HG02981 (cell line): Measurements from ENCODE around the gene CPTP.

Experiments used
- ATAC-seq: cut with Tn5 transposase; IDR thresholded peaks from one replicate; pipeline ENCODE4 v1.9.1; 2021; ENCODE audit warnings: mild to moderate bottlenecking, moderate library complexity; ENCODE audit not compliant: unreplicated experiment

The CPTP gene

GRCh38 chr1:1347026-1347595, 22.5 kb downstream of the CPTP start:
- no peak for ATAC-seq

- ATAC-seq, result no peak
Measured at GRCh38 chr1:1347663-1348419, 23.2 kb downstream of the CPTP start.

DNA sequence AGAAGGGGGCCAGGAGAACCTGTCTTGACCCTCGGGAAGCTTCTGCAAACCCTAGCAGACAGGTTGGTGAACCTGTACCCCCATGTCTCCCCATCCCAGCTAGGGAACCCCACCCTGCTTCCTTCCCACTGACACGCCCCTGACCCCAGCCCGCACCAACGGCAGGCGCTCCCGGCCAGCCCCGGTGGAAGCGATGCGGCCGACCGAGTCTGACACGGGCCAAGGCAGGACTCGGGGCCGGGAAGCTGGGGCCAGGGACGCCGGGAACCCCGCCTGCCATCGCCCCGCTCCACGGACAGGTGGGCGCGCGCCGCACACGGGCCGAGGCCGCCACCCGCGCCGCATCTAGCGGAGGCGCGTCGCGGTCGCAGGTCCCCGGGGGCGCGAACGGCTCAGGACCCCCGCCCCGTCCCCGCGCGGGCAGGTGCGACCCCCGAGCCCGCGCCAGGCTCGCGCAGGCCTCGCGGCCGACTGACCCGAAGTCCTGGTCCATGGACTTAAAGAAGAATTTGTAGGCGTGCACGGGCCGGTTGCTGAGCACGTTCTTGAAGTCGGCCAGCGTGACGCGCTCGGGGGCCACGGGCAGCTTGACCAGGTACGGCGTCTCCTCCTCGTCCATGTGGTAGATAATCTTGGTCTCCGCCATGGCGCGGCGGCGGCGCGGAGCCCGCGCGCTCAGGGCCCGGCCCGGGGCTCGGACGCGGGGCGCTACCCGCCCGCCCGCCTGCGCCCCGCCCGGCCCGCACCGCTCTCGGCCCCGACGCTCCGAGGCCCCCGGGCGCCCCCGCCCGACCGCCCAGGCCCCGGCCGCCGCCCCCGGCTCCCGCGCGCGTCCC, 24.0 kb downstream of the CPTP start:
- peak; percentile 23 for ATAC-seq

- ATAC-seq, result peak; percentile 64
Measured at GRCh38 chr1:1349256-1350012, 24.8 kb downstream of the CPTP start, which contains the start of gene DVL1. TSS of gene DVL1 (minus strand) at chr1:1349418. CDS start at chr1:1349065, 353 bp downstream.

GRCh38 chr1:1351511-1352427, 27.2 kb downstream of the CPTP start:
- ATAC-seq, result no peak

GRCh38 chr1:1352786-1353388, 28.3 kb downstream of the CPTP start:
- ATAC-seq, result no peak

- ATAC-seq, result no peak
Measured at GRCh38 chr1:1353389-1354151, 29.0 kb downstream of the CPTP start.

GRCh38 chr1:1354271-1355247, 30.0 kb downstream of the CPTP start:
- ATAC-seq, result no peak

- ATAC-seq, result no peak
Measured at GRCh38 chr1:1355416-1355815, 30.8 kb downstream of the CPTP start.

GRCh38 chr1:1356166-1356795, 31.7 kb downstream of the CPTP start:
- ATAC-seq, result no peak

DNA sequence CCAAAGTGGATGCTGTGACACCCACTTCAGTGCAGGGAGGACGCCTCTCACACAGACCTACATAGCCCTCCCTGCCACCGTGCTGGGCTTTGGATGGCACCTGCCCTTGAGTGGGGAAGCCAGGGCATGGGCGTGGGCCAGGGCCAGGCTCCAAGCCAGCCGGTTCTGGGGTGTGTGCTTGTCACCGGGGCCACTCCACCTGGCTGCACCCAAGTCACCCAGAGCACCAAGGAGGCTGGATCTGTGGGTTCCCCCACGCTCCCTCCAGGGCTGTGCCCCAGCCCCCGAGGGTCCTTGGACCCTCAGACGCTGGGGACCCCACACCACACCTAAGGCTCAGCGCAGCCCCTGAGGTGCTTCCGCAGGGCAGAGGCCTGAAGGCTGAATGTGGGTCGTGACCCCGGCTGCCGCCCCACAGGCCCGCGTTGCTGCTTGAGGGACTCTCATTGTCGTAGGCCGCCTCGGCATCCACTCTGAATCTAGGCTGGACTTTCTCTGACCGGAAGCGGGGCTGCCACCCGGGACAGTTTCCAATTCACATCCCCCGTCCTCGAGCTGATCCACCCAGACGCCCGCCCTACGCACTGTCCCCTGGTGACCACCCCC, 32.3 kb downstream of the CPTP start:
- ATAC-seq, result no peak

DNA sequence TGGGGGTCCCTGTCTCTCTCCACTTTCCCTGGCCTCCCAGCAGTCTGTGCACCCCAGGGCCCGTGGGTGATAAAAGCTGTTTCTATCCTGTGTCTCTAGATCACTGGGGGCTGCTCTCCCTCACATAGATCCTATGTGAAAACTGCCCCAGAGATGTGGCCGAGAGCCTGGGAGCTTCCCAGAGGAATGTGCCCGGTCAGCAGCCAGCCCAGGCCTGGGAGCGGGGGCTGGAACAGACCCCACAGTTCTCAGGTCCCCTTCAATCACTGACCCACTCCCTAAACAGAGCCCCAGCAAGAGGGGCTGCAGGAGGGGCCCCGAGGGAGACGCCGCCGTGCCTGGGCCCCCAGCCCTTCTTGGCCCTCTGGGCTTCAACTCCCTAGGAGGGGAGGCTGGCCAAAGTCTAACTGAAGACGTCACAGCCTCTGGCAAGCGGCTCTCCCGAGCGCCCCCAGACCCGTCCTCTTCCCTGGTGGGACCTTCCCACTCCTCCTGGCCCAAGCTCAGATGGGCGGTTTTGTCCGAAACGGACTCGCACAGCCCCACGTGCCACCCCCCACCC, 33.4 kb downstream of the CPTP start:
- no peak for ATAC-seq

- no peak for ATAC-seq
Measured at GRCh38 chr1:1358433-1359271, 34.0 kb downstream of the CPTP start, which contains the start of gene MXRA8. TSS of gene MXRA8 (minus strand) at chr1:1358555. CDS start at chr1:1358504, 51 bp downstream.

GRCh38 chr1:1359308-1359663, 34.7 kb downstream of the CPTP start:
- ATAC-seq, result no peak

- no peak for ATAC-seq
Measured at GRCh38 chr1:1359664-1360468, 35.3 kb downstream of the CPTP start.
